GM19372 (cell line): Measurements from ENCODE around the gene CCSER1.
"Not testable (repeated sequence)": the region's sequence is repeated elsewhere in the genome, so short reads cannot be mapped to it uniquely, and the experiment has no call there.

Experiments
- ATAC-seq: cut with Tn5 transposase; IDR thresholded peaks from one replicate; pipeline ENCODE4 v1.9.1; 2021; ENCODE audit warnings: mild to moderate bottlenecking, low read depth, moderate library complexity; ENCODE audit not compliant: unreplicated experiment

The CCSER1 gene

DNA sequence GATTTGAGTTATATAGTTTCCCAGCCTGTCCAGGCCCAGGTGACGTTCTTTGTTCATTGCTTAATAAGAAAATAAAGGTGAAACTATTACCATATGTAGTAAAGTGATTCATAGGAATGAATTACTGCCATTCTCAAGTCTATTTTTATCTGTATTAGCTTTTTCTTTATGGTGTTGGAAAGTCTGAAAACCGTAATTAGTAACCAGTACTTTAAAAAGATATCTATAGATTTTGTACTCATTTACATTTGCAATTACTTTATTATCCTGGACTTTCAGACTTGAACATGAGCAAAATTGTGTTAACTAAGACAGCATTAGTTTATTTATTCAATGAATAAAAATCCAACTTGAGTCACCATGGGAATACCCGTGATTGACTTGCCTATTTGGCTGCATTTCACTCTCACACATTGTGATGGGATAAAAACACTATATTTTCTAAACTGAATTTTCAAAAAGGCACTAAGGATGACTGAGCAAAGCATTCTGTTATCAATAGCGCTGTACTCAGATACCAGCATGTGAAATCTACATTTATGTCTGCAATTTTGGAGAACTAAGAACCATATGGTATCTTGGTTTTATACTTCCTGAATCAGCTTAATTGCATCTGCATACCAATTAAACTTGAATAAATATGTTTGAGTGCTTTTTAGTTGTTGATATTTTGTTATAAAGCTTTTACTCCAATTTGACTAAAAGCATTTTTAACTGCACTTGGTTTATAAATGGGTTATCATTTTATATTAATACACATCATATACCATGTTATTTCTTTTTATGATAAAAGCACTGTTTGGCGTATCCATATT lies 154.6 kb downstream of the CCSER1 start:
- no peak for ATAC-seq

DNA sequence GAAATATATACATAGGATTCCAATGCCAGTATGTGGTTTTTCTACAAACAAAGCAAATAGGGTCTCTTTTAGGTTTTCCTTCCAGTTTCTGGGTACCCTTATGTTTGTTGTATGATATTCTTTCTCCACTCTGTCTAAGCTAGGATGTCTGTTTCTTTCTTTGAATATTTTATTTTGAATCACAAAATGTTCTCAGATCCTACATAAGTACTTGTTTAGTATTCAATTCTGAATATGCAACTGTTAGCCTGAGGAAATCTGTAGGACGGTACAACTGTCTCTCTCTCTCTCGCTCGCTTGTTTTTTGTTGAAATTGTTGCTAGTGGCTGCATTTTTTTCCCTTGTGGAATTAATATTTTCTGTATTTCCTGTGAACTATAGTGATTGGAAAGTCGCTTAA lies 163.2 kb downstream of the CCSER1 start:
- no peak for ATAC-seq

DNA sequence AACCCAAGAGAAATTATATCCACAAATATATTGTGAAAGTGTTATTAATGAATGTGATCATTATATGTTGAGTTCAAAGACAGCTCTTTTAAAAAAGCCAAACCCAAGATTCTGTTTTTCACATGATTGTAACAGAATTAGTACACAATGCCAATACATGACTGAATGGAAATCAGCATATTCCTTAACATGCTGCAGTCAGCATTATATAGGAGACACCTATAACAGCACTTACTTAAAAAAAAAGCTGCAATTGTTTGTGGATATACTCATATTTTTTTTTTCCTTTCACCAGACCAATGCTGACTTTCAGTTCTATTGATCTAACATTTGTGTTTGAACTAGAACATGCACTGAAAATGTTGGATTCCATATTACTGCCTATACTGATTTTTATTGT lies 165.2 kb downstream of the CCSER1 start:
- ATAC-seq: no peak

DNA sequence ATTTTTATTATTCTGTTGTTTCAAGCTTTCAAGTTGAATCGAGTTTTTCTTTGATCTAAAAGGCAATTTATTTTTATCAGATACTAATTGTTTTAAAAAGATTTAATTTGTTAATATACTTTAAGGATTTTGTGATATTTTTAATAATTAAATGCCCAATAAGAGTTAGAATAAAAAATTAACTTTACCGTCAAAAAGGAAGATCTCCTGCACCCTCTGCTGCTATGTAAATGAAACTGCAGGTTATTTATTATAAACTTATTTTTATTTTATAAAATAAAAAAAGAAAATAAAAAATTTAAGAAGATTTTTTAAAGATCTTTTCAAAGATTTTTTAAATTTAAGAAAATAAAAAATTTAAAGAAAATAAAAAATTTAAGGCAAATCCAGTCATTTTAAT lies 166.1 kb downstream of the CCSER1 start:
- ATAC-seq: no peak

DNA sequence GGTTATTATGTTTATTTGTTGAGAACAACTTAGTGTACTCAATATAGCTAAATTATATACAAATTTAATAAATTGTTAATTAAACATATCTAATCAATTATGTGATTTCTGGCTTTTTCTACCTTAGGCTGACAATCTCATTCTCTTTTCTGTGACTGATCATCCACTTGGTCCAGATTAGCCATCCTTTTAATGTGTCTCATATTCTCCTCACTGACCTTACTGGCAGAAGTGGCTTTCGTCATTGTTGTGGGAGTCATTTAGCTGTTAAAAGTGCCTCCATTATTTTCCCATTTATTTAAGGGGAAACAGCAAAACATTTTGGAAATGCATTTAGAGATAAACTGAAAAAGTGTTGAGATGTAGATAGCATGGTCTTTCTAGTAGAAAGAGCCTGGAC lies 172.2 kb downstream of the CCSER1 start:
- ATAC-seq: no peak

DNA sequence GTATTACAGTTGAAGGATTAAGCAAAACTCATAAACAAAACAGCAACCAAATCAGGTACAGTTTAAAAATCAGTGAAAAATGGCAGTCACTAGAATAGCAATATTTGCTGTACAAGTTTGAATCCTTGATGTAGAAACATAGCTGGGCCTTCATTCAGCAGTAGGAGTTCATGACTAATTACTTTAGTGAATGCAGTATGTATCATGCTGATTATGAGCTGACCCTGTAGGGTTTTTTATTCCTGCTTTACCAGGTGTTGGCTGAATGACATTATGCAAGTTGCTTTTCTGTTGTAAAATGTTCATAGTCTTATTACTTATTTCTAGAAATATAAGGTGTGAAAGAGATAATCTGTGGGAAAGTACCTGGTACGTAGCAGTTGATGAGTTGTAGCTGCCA lies 179.6 kb downstream of the CCSER1 start:
- ATAC-seq: no peak

DNA sequence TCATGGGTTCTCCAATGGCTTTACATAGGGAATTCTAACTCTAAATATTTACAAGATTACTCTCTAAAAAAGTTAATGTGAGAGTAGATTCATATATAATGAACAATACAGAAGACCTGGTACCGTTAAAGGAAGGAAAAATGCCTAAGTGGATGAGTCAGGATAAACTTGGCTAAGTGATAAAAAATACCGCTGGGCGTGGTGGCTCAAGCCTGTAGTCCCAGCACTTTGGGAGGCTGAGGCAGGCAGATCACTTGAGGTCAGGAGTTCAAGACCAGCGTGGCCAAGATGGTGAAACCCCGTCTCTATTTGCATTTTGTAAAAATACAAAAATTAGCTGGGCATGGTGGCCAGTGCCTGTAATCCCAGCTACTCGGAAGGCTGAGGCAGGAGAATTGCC lies 189.9 kb downstream of the CCSER1 start:
- not testable (repeated sequence) for ATAC-seq

DNA sequence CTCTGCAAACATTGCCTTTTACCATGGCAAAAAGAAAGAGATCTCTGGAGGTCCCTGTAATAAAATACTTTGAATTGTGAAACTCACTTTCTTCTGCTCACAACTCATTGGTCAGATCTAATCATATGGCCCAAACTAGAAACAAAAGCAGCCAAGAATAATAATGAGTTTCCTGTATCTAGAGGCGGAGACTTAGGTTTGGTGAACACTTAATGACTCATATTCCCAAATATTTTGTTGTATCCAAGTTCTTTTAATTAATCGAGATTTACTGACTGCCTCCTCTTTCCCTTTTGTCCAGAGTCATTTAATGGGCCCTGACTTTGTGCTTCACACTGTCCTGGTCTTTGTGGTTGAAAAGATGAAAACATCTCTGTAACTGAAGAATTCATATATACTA lies 190.6 kb downstream of the CCSER1 start:
- no peak for ATAC-seq

DNA sequence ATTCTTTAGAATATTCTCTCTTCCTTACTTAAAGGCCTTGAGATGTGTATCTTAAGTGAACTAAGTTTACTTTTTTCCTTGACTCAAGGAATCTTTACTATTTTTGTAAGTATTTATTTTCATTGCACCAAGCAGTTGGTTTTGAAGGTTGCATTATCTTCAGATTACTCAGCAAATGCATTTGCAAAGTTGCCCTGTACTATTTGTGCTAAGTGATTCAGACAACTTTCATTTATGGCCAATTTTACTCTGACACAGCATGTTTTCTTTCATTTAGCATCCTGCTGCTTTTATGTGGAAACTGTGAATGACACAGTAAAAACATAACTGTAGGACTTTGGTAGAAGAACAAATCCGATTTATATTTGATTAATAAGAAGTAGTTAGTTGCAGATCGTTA lies 191.0 kb downstream of the CCSER1 start:
- no peak for ATAC-seq

DNA sequence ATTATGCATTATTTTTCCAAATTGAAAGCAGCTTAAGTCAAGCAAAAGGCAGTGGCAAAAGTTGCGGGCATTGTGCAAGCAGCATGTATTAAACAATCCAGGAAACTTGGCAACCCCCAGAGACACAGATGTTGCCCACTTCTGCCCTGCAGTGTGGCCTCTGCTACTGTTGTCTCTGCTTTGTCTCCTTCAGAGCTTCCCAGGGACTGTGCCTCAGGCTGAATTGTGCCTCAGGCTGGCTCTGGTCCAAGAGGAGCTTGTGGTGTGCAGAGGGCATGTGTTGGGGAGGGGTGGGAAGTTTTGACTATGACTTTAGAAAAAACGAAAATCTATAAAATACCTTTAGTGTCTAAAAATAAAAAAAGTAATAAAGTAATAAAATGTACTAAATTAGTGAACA lies 201.4 kb downstream of the CCSER1 start:
- ATAC-seq: no peak

DNA sequence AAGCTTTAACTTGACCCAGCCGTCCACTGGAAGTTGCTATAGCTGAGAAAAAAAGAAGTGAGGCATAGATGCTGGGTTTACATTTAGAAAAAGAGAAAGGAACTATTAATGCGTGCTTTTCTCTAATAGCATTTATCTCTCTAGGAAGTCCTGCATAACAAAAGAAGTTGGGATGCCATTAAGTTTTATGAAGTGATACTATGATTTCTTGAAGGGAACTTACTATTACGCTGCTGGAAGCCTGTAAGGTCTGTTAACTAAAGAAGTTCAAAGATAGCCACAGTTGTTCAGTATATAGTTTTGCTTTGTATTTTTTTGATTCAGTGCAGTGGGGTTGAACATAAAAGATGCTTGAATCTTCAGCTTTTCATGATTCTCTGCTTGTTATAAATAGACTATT lies 203.4 kb downstream of the CCSER1 start:
- no peak for ATAC-seq

DNA sequence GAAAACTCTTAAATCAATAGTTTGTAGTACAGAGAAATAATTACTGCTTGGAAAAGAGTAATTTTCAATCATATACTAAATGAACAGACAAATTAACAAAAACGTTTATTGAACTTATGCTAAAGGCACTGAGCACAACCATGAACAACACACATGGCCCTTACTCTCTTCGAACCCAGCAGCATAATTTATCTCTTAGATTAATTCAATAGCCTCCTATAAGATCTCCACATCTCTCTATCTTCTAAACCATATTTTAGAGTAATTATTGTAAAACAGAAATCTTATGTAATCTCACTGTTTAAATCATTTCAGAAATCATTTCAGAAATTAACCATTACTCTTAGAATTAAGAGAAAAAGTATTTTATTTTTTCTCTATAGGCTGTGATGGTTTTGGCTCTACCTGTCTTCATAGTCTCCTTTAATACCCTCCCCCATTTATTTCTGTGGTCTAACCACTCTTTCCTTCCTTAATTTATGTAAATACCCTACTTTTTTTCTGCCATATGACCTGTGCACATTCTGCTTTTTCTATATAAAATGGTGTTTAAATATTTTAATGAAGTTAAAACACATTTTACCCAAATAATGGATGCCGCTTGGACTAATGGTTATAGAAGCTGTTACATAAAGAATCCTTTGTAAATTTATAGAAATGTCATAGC lies 218.5 kb downstream of the CCSER1 start:
- ATAC-seq: no peak

DNA sequence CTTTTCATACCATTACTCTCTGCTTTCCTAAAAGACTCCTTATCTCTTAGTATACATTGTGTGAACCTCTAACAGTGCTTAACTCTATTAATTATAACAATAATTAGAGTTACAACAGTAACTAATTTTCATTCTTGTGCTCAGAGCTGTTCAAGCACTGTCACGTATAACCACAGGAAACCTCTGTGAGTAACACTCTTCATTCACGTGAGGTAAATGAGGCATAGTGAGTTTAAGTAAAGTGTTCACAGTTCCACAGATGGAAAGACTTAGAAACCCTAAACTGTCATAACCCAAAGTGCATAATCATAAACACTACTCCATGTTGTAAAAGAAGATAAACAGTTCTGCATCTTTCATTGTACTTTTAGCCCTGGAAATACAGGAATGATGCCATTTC lies 222.4 kb downstream of the CCSER1 start:
- no peak for ATAC-seq

DNA sequence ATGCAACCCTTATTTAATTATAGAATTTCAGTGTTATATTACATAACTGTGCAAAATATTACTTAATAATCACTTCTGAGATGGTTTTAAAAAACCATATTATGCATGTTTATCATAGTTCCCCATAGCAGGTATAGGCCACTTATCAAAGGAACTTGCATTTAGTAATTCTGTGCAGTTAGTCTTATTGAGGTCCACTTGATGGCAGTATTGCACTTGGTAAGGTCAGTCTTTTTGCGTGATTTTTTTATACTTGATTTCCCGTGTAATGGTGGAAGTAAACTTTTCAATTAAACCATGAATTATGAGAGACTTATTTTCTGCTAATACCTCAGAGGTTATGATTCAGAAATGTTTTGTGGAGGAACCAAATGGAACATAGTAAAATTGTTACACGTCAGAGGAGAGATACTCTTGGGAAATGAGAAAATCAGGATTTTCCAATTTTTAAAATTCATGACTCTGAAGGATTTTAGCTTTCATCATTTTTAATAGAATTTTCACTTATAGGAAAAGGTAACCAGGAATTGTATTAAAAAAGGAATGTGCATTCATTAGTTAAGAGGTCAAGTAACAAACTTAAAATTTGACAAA lies 230.0 kb downstream of the CCSER1 start:
- no peak for ATAC-seq

DNA sequence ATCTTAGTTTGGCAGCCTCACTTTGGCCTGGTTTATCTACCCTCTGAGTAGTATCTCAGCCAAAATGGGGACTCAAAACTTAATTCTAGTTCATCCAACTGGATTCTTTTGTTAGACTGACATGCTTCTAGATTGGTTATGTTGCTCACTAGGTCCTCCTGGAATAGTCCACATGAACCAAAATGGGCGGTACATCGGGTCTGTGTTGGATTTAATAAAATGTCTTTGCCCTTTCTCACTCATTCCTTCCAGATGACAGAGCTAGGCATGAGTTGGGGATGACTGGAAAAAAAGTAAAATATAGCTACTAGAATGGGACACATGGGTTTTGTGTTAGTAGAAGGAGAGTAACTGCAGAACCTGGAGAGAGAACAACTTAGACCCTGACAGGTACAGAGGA lies 247.9 kb downstream of the CCSER1 start:
- ATAC-seq: no peak

DNA sequence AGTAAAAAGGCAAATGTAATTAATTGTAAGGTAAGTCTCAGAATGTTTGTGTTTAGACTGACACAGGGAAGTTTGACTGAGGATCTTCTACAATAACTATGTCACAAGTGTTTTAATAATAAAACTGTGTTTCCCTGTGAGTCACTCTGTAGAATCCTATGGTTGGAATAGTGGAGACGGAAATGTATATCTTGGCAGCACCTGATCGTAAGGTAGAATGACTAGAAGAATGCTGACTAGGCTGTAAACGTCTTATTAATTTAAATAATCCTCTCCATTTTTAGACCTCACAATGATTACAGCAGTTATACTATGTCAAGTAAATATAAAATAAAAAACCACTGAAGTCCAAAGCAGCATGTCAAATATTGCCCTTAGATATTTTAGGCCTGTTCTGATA lies 266.0 kb downstream of the CCSER1 start:
- ATAC-seq: no peak

DNA sequence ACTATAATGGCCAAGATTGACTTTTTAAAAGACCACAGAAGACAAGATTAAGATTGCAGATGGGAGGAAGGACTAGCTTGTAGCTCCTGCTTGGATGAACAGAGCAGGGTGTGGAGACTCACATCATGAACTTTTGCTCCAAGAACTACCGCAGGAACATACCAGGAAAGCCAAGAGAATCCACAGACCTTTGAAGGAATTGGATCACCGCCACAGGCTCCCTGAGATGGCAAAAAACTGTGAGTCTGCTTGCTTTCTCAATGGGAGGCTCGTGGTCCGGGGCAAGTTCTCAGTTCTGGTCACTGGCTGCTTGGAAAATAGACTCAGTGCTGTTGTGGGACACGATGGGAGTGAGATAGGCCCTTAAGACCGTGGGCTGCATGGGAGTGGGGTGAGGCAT lies 276.6 kb downstream of the CCSER1 start:
- no peak for ATAC-seq

DNA sequence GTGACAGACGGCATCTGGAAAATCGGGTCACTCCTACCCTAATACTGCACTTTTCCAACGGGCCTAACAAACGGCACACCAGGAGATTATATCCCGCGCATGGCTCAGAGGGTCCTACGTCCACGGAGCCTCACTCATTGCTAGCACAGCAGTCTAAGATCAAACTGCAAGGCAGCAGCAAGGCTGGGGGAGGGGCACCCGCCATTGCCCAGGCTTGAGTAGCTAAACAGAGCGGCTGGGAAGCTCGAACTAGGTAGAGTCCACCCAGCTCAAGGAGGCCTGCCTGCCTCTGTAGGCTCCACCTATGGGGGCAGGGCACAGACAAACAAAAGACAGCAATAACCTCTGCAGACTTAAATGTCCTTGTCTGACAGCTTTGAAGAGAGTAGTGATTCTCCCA lies 280.7 kb downstream of the CCSER1 start:
- ATAC-seq: not testable (repeated sequence)

DNA sequence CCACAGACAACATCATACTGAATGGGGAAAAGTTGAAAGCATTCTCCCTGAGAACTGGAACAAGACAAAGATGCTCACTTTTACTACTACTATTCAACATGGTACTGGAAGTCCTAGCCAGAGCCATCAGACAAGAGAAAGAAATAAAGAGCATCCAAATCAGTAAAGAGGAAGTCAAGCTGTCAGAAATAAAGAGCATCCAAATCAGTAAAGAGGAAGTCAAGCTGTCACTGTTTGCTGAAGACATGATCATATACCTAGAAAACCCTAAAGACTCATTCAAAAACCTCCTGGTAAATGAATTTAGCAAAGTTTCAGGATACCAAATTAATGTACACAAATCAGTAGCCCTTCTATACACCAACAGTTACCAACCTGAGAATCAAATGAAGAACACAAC lies 285.6 kb downstream of the CCSER1 start:
- not testable (repeated sequence) for ATAC-seq

DNA sequence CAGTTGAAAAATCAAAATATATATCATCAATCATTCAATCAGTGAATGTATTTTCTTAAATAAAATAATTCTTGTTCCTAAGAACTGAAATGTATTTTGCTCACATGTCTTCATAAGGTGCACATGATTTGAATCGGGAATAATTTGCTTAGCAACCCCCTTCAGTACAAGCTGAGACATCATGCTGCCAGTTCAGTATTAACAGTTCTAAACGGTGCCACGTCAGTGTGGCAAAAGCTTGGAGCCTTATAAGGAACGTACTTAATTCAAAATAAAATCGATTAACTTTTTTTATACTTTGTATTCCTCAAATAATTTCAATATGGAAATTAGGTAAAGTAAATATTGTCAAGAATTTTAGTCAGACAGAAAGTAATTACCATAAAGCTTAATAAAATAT lies 287.9 kb downstream of the CCSER1 start:
- ATAC-seq: no peak

DNA sequence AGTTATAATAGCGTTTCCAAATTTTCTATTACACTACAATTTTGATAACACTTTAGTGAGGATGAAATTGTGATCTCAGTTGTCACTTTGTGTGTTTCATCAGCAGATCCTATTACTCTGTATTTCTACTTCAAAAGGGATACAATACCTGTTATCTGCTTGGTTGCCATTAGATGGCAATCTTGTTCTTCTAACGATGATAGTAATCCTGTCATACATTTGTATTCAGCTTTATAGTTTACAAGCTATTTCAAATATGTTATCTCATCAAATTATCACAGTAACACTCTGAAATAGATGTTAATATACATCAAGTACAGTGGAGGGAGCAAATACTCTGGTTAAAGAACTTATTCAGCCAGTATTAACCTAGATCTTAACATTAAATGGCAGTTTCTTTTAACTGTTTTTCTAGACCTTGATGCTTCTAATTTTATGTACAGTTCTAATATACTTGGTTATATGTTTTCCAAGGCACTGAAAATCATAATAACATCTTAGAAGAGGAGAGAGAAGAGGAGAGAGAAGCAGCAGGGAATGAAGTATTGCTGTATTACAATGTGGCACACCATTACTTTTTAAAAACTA lies 292.0 kb downstream of the CCSER1 start:
- peak; percentile 85 for ATAC-seq
